HFF-Myc (cell line): ENCODE measurements around the gene MAP4K4.

ENCODE experiments used
- DNase-seq: peaks from one replicate; pipeline ENCODE4 v3.0.0-alpha.2; 2011; ENCODE audit warnings: low read depth; ENCODE audit errors: extremely low read depth
- H3K4me3 ChIP-seq: replicated peaks from 2 replicates; pipeline ENCODE4 v1.5.1; 2011; ENCODE audit warnings: low read depth, mild to moderate bottlenecking, control low read depth, low read length
- TF ChIP-seq, protein P1 (sequence below): IDR thresholded peaks from 2 replicates; pipeline ENCODE4 v1.5.1; 2012; ENCODE audit warnings: mild to moderate bottlenecking, low read depth, low read length, control low read depth; ENCODE audit errors: missing control alignments

Gene MAP4K4

DNA sequence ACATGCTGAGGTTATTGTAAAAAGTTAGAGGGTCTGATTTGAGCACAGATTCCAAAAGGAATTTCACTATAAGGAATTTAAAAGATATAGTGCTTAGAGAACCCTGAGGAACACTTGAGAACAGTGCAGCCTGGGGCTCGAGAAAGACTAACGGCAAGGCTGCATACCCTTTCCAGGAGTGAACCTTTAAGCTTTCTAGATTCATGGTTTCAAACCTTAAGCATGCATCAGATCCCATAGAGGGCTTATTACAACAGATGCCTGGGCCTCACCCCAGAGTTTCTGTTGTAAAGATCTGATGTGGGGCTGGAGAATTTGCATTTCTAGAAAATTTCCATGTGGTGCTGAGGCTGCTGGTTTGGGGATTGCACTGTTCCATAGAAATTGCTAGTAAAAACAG lies 203.7 kb downstream of the MAP4K4 start:
- DNase-seq: no peak
- TF ChIP-seq, protein P1, sequence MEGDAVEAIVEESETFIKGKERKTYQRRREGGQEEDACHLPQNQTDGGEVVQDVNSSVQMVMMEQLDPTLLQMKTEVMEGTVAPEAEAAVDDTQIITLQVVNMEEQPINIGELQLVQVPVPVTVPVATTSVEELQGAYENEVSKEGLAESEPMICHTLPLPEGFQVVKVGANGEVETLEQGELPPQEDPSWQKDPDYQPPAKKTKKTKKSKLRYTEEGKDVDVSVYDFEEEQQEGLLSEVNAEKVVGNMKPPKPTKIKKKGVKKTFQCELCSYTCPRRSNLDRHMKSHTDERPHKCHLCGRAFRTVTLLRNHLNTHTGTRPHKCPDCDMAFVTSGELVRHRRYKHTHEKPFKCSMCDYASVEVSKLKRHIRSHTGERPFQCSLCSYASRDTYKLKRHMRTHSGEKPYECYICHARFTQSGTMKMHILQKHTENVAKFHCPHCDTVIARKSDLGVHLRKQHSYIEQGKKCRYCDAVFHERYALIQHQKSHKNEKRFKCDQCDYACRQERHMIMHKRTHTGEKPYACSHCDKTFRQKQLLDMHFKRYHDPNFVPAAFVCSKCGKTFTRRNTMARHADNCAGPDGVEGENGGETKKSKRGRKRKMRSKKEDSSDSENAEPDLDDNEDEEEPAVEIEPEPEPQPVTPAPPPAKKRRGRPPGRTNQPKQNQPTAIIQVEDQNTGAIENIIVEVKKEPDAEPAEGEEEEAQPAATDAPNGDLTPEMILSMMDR: no peak

DNA sequence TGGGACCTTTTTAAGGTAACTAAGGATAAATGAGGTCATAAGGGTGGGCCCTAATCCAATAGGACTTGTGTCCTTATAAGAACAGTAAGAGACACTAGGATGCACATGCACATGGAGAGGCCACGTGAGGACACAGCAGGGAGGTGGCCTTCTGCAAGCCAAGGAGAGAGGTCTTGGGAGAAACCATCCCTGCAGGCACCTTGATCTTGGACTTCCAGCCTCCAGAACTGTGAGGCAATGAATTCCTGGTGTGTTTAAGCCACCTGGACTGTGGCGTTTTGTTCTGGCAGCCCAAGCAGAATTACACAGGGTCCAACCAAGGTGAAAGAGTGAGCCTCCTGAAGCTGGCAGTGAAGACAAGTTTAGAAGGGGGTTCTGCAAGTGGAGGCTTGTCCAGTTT lies 204.7 kb downstream of the MAP4K4 start:
- H3K4me3 ChIP-seq: no peak overlapping the region
- TF ChIP-seq, protein P1: no peak
- no peak for DNase-seq

More for the DNA sequence above, 203.7 kb downstream of the MAP4K4 start:
- H3K4me3 ChIP-seq: no peak overlapping the region

DNA sequence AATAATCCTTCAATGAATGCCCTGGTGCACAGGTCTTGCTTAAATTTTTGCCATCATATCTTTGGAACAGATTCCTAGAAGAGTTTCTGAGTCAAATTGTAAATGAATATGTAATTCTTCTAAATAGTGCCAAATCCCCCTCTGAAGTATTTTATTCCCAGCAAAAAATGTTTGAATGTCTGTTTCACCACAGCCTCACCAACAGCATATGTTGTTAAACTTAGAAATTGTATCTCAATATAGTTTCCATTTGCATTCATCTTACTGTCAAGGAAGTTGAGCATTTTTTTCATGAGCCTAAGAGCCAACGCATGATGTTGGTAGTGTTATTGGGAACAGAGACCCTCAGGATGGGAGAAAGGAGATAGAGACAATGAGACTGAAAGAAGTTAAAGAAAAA lies 207.4 kb downstream of the MAP4K4 start:
- H3K4me3 ChIP-seq: no peak overlapping the region
- TF ChIP-seq, protein P1: no peak
- no peak for DNase-seq

DNA sequence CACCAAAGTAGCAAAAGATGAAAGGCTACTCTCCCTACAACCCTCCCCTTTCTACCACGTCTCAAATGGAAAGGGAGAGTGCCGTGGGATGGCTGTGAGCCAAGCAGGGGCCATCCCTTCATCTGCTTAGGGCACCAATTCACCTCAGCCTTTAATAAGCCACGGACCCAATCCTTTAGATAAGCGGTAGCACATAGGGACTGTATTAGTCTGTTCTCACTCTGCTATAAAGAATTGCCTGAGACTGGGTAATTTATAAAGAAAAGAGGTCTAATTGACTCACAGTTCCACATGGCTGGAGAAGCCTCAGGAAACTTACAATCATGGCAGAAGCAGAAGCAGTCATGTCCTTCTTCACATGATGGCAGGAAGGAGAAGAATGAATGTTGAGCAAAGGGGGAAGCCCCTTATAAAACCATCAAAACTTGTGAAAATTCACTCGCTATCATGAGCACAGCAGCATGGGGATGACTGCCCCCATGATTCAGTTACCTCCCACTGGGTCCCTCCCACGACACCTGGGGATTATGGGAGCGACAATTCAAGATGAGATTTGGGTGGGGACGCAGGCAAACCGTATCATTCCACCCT lies 208.3 kb downstream of the MAP4K4 start:
- no peak overlapping the region for H3K4me3 ChIP-seq
- DNase-seq: no peak
- TF ChIP-seq, protein P1: no peak

DNA sequence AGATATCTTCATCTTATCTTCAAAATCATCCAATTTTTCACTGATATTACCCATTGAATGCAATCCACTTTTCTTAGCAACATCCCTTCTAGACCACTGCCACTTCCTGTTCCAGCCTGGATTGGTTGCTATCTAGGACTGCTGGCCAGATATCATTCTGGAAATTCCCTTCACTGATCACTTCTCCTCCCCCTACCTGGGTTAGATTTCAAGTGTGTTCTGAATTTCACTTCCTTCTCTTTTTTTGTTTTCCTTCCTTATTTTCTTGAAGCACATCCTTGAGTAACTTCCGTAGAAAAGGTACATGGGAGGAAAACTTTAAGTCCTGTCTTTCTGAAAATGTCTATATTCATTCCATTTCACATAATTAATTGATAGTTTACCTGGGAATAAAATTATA lies 212.3 kb downstream of the MAP4K4 start:
- TF ChIP-seq, protein P1: no peak
- H3K4me3 ChIP-seq: no peak overlapping the region
- DNase-seq: no peak

DNA sequence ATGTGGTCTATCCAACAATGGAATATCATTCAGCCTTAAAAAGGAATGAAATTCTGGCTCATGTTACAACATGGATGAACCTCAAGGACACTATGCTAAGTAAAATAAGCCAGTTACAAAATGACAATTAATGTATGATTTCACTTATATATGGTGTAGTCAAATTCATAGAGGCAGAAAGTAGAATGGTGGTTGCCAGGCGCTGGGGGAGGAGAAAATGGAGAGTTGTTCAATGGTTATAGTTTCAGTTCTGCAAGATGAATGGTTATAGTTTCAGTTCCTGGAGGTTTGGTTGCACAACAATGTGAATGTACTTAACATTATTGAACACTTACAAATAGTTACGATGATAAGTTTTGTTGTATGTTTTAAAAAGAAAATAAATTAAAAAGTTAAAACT lies 215.0 kb downstream of the MAP4K4 start:
- TF ChIP-seq, protein P1: no peak
- H3K4me3 ChIP-seq: no peak overlapping the region
- DNase-seq: no peak

DNA sequence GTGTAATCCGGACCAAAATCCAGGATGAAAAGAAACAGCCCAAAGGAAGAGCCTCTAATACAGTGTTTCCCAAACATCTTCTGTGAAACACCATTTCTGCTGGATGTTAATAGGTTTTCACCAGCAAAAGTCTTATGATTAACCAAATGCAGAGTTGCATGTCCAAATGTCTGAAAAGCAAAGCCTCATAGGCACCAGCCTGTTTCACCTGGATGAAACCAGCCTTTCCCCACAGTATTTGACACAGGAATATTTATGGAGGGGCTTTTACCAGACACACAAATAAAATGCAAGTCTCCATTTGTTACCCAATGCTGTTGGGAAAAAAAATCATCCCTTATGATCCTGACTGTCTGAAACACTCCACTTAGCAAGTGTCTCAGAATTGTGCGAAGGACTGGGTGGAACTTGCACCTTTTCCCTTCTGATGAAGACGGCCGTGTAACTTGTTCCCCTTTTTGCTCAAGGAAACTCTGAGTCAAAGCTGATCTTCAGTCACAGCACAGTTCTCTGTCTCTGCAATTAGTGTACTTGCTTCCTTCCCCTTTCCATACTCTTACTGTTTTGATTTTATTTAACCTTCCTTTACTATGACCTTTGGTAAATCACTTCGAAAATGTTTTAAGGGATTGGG lies 223.9 kb downstream of the MAP4K4 start:
- TF ChIP-seq, protein P1: no peak

More for the DNA sequence above, 223.9 kb downstream of the MAP4K4 start:
- H3K4me3 ChIP-seq: no peak overlapping the region
- DNase-seq: no peak
